ENCODE measurements around the gene TIRAP. TPM values are rescaled to one million over a fixed set of nuclear protein-coding genes. Genes with fewer than 3 reads are reported as not detected.

TIRAP gene
- total RNA-seq, 1 experiment from 2014 or later: 5.6 TPM

DNA sequence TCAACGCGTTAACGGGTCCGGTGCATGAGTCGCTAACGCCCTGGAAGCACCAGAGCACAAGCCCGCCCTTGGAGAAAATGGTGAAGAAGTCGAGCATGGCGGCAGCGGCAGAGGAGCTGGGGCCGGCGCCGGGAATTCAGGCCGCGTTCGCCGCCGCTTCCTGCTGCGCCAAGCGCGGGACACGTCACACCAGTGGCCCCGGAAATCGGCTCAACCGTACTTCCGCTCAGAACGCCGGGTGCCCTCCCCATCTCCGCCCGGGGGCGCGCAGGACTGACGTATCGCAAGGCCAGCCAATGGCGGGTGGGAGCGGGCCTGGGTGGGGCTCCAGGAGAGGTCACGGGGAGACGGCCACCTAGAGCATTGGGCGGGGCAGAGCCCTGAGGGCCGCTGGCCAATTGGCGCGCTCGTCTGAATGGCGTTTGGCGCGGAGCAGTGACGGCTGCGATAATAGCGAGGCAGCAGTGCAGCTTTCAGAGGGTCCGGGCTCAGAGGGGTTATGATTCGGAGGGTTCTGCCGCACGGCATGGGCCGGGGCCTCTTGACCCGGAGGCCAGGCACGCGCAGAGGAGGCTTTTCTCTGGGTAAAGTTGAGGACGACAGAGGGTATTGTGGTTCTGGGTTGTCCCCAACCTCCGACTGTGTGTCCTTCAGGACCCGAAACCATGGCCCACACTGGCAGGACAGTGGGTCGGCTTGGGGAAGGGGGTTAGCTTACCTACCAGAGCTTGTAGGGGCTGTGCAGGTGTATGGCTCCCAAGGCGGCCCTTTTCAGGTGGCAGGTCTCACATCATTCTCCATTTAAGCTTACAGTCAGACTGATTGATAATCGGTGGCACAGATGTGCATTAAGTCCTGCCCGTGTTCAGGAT lies 13.9 kb upstream of the TIRAP start, which contains the start of the genes FOXRED1 and SRPRA:
Gene FOXRED1, plus strand, starts transcription at position 447 of the 872 bp plus-strand sequence. Its CDS starts 53 bp downstream, at position 500.
Gene SRPRA, minus strand, starts transcription at position 188 of the 872 bp plus-strand sequence. Its CDS starts 91 bp downstream, at position 97.
- Mint-ChIP-seq H3K9me3 (no peaks in the 10 kb centered on the region), H3K27ac (peak within 1 kb of the TSS; percentile 99), H3K4me1 (peaks cover 15% of the 10 kb centered on the region), H3K4me3 (peak within 1 kb of the TSS; percentile 87), H3K27me3 (ENCODE audit: low read depth) (no peaks in the 10 kb centered on the region), H3K36me3 (peaks cover 61% of the 10 kb centered on the region)
- ATAC-seq (peak; percentile 99), DNase-seq (ENCODE audit: low spot score) (peak; percentile 100)
- ChIA-PET POLR2A (interaction anchor here (0.6 to 1.1 kb wide), 6 partner anchors 11 to 703 kb away, joined by 3 to 5 read pairs (median 4); no protein-coding TSS in a partner anchor), CTCF (interaction anchor here (0.9 to 1.4 kb wide), 2 partner anchors 42 to 207 kb away, joined by 3 read pairs; no protein-coding TSS in a partner anchor)
- TF ChIP-seq, protein P1, sequence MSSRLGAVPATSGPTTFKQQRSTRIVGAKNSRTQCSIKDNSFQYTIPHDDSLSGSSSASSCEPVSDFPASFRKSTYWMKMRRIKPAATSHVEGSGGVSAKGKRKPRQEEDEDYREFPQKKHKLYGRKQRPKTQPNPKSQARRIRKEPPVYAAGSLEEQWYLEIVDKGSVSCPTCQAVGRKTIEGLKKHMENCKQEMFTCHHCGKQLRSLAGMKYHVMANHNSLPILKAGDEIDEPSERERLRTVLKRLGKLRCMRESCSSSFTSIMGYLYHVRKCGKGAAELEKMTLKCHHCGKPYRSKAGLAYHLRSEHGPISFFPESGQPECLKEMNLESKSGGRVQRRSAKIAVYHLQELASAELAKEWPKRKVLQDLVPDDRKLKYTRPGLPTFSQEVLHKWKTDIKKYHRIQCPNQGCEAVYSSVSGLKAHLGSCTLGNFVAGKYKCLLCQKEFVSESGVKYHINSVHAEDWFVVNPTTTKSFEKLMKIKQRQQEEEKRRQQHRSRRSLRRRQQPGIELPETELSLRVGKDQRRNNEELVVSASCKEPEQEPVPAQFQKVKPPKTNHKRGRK (CRISPR knock-in tag; IDR thresholded peaks at IDR 0.05; ENCODE audit: borderline replicate concordance): no peak
- TF ChIP-seq FOXK1 (CRISPR knock-in tag; IDR thresholded peaks at IDR 0.05): peak; percentile 78; the same call in 1 of the 2 replicates
- TF ChIP-seq JUN (CRISPR knock-in tag; IDR thresholded peaks at IDR 0.05): peak; percentile 84
- peak; percentile 99 for TF ChIP-seq SP1 (CRISPR knock-in tag; conservative IDR thresholded peaks at IDR 0.05)
- TF ChIP-seq, protein P2, sequence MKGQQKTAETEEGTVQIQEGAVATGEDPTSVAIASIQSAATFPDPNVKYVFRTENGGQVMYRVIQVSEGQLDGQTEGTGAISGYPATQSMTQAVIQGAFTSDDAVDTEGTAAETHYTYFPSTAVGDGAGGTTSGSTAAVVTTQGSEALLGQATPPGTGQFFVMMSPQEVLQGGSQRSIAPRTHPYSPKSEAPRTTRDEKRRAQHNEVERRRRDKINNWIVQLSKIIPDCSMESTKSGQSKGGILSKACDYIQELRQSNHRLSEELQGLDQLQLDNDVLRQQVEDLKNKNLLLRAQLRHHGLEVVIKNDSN (CRISPR knock-in tag; IDR thresholded peaks at IDR 0.05): peak; percentile 94
- TF ChIP-seq ZNF138 (CRISPR knock-in tag; conservative IDR thresholded peaks at IDR 0.05): 0 out of 2 replicates have a peak, but pooled peaks have one; percentile 23
- TF ChIP-seq ELF4 (CRISPR knock-in tag; IDR thresholded peaks at IDR 0.05; ENCODE audit: low read depth): no peak
- no peak for TF ChIP-seq NFATC4 (CRISPR knock-in tag; IDR thresholded peaks at IDR 0.05)
- TF ChIP-seq, protein P3, sequence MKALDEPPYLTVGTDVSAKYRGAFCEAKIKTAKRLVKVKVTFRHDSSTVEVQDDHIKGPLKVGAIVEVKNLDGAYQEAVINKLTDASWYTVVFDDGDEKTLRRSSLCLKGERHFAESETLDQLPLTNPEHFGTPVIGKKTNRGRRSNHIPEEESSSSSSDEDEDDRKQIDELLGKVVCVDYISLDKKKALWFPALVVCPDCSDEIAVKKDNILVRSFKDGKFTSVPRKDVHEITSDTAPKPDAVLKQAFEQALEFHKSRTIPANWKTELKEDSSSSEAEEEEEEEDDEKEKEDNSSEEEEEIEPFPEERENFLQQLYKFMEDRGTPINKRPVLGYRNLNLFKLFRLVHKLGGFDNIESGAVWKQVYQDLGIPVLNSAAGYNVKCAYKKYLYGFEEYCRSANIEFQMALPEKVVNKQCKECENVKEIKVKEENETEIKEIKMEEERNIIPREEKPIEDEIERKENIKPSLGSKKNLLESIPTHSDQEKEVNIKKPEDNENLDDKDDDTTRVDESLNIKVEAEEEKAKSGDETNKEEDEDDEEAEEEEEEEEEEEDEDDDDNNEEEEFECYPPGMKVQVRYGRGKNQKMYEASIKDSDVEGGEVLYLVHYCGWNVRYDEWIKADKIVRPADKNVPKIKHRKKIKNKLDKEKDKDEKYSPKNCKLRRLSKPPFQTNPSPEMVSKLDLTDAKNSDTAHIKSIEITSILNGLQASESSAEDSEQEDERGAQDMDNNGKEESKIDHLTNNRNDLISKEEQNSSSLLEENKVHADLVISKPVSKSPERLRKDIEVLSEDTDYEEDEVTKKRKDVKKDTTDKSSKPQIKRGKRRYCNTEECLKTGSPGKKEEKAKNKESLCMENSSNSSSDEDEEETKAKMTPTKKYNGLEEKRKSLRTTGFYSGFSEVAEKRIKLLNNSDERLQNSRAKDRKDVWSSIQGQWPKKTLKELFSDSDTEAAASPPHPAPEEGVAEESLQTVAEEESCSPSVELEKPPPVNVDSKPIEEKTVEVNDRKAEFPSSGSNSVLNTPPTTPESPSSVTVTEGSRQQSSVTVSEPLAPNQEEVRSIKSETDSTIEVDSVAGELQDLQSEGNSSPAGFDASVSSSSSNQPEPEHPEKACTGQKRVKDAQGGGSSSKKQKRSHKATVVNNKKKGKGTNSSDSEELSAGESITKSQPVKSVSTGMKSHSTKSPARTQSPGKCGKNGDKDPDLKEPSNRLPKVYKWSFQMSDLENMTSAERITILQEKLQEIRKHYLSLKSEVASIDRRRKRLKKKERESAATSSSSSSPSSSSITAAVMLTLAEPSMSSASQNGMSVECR (CRISPR knock-in tag; IDR thresholded peaks at IDR 0.05; ENCODE audit: borderline replicate concordance): peak; percentile 78; the same call in 1 of the 2 replicates
- TF ChIP-seq, protein P4, sequence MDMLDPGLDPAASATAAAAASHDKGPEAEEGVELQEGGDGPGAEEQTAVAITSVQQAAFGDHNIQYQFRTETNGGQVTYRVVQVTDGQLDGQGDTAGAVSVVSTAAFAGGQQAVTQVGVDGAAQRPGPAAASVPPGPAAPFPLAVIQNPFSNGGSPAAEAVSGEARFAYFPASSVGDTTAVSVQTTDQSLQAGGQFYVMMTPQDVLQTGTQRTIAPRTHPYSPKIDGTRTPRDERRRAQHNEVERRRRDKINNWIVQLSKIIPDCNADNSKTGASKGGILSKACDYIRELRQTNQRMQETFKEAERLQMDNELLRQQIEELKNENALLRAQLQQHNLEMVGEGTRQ (CRISPR knock-in tag; IDR thresholded peaks at IDR 0.05): peak; percentile 95
- peak; percentile 96; the same call in 1 of the 2 replicates for TF ChIP-seq ATF1 (CRISPR knock-in tag; IDR thresholded peaks at IDR 0.05)
- peak; percentile 80; the same call in 1 of the 2 replicates for TF ChIP-seq MYBL2 (CRISPR knock-in tag; IDR thresholded peaks at IDR 0.05)
- TF ChIP-seq NR2C2 (CRISPR knock-in tag; IDR thresholded peaks at IDR 0.05): no peak
- TF ChIP-seq ETV6 (CRISPR knock-in tag; IDR thresholded peaks at IDR 0.05): peak; percentile 57; the same call in 1 of the 2 replicates
- peak; percentile 53; the same call in 1 of the 2 replicates for TF ChIP-seq FOXP1 (CRISPR knock-in tag; IDR thresholded peaks at IDR 0.05; ENCODE audit: borderline replicate concordance)
- TF ChIP-seq, protein P5, sequence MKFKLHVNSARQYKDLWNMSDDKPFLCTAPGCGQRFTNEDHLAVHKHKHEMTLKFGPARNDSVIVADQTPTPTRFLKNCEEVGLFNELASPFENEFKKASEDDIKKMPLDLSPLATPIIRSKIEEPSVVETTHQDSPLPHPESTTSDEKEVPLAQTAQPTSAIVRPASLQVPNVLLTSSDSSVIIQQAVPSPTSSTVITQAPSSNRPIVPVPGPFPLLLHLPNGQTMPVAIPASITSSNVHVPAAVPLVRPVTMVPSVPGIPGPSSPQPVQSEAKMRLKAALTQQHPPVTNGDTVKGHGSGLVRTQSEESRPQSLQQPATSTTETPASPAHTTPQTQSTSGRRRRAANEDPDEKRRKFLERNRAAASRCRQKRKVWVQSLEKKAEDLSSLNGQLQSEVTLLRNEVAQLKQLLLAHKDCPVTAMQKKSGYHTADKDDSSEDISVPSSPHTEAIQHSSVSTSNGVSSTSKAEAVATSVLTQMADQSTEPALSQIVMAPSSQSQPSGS (CRISPR knock-in tag; IDR thresholded peaks at IDR 0.05; ENCODE audit: borderline replicate concordance, low read depth): no peak
- peak; percentile 97 for TF ChIP-seq NFYB (CRISPR knock-in tag; conservative IDR thresholded peaks at IDR 0.05; ENCODE audit: low read depth)
- TF ChIP-seq, protein P6, sequence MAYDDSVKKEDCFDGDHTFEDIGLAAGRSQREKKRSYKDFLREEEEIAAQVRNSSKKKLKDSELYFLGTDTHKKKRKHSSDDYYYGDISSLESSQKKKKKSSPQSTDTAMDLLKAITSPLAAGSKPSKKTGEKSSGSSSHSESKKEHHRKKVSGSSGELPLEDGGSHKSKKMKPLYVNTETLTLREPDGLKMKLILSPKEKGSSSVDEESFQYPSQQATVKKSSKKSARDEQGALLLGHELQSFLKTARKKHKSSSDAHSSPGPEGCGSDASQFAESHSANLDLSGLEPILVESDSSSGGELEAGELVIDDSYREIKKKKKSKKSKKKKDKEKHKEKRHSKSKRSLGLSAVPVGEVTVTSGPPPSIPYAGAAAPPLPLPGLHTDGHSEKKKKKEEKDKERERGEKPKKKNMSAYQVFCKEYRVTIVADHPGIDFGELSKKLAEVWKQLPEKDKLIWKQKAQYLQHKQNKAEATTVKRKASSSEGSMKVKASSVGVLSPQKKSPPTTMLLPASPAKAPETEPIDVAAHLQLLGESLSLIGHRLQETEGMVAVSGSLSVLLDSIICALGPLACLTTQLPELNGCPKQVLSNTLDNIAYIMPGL (CRISPR knock-in tag; IDR thresholded peaks at IDR 0.05): peak; percentile 54; the same call in 1 of the 2 replicates
- TF ChIP-seq CBFB (CRISPR knock-in tag; IDR thresholded peaks at IDR 0.05; ENCODE audit: low read depth): peak; percentile 79; the same call in 1 of the 2 replicates
- TF ChIP-seq, protein P7, sequence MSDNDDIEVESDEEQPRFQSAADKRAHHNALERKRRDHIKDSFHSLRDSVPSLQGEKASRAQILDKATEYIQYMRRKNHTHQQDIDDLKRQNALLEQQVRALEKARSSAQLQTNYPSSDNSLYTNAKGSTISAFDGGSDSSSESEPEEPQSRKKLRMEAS (CRISPR knock-in tag; IDR thresholded peaks at IDR 0.05): peak; percentile 83
- no peak for TF ChIP-seq IRF2 (CRISPR knock-in tag; IDR thresholded peaks at IDR 0.05; ENCODE audit: borderline replicate concordance, low read depth)
- TF ChIP-seq CREM (CRISPR knock-in tag; IDR thresholded peaks at IDR 0.05): peak; percentile 99
- TF ChIP-seq ZNF671 (CRISPR knock-in tag; IDR thresholded peaks at IDR 0.05): no peak
- no peak for TF ChIP-seq SMAD4 (CRISPR knock-in tag; IDR thresholded peaks at IDR 0.05)
- peak; percentile 96 for TF ChIP-seq ZBTB21 (CRISPR knock-in tag; IDR thresholded peaks at IDR 0.05; ENCODE audit: borderline replicate concordance)

All from WTC11 (cell line).